GM21447 (cell line): Measurements from ENCODE around the gene PLA2G4D.

Source experiments
- ATAC-seq: cut with Tn5 transposase; IDR thresholded peaks from one replicate; pipeline ENCODE4 v1.9.1; 2021; ENCODE audit not compliant: unreplicated experiment

The PLA2G4D gene

DNA sequence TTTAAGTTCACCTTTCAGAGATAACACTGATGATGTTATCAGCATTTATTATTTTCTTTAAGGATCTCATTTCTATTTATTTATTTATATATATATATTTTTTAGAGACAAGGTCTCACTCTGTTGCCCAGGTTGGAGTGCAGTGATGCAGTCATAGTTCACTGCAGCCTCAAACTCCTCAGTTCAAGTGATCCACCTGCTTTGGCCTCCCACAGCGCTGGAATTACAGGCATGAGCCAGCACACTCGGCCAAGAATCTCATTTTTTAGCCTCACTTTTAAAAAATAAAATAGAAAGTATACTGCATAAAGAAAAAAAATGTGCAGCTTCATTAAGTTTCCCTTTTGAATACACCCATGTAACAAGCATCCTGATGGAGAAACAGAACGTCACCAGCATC, 35.6 kb downstream of the PLA2G4D start:
- no peak for ATAC-seq

DNA sequence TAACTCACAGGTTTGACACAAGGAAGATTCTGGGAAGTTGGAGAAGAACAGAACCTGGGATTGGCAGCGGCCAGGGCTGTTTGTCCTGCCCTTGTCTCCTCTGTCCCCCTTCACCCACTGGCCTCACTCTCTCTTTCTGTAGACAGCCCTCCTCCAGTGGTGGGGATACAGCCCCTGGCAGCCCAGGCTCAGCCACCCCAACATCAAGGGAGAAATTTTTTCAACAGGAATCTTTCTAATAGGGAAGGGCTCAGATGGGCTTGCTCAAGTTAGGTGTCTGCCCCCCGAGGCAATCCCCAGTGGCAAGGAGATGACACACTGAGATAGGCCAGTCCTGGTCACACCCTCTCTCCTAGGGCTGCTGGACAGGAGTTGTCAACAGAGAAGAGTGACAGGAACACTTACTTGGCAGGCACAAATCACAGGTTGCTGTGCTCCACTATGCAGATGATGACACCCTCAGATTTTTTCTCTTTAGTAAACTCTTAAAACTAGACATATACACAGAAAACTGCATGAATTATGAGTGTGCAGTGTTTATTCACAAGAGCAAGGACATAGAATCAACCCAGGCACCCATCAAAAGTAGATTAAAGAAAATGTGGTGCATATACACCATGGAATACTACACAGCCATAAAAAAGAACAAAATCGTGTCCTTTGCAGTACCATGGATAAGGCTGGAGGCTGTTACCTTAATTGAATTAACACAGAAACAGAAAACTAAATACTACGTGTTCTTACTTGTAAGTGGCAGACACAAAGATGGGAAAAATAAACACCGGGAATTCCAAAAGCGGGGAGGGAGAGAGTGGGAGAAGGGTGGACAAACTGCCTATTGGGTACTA, 36.3 kb downstream of the PLA2G4D start:
- ATAC-seq = no peak

- no peak for ATAC-seq
Measured at GRCh38 chr15:42056934-42057798, 37.2 kb downstream of the PLA2G4D start.

- ATAC-seq = no peak
Measured at GRCh38 chr15:42053914-42054313, 40.4 kb downstream of the PLA2G4D start.

- no peak for ATAC-seq
Measured at GRCh38 chr15:42053010-42053409, 41.4 kb downstream of the PLA2G4D start.

GRCh38 chr15:42050484-42051255, 43.7 kb downstream of the PLA2G4D start:
- no peak for ATAC-seq

DNA sequence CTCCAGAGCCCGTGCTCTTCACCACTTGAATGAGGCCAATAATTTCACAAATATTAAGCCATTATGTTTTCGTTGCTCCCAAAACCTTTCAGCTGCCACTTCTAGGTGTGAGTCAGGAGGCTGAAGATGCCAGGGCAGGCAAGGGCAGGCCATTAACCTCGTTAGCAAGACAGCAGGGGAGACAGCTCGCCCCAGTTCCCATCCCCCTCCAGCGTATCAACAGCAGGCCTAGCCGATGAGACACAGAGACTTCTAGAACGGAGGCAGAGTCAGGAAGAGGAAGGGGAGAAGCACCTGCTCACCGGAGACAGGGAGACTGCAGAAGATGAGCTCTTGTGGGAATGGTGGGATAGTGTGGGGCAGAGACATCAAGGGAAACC, 45.6 kb downstream of the PLA2G4D start:
- ATAC-seq = no peak

DNA sequence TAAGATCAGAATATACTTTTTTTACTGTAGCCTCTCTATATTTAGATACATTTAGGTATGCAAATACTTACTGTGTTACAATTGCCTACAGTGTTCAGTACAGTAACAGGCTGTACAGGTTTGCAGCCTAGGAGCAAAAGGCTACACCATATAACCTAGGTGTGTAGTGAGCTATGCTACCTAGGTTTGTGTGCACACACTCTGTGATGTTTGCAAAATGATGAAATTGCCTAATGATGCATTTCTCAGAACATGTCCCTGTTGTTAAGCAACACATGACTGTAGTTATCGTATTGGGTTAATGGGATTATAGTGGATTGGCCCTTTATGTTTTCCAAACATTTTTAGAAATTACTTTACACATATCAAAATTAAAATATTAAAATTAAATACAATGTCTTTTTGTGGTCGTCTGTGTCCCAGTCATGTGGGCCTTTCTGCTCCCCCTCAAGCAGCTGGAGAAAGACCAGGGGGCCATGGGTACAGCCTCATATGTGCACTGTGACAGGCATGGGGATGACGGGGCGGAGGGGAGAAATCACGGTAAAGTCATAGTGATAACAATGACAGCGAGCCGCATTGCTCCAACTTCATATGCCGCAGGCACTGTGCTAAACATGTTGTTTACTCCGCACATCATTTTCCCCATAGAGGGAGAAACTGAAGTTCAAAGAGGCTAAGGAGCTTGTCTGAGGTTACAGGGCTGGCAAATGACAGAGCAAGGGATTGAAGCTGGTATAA, 46.1 kb downstream of the PLA2G4D start:
- no peak for ATAC-seq

DNA sequence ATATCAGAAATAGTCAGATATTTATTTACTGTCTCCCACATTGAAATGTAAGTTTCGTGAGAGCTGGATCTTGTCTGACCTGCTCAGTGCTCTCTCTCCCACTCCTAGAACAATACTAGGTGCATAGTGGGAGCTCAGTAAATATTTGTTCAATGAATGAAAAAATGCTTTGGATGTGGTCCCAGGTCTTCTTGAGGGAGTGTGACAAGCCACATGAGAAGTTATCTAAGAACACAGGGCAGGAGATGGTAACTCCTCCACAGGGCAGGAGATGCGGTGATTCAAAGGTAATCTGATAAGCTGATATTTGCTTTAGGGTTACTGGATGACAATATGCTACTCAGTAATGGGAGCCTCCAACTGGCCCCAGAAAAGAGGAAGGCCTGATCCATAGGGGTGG, 47.8 kb downstream of the PLA2G4D start:
- no peak for ATAC-seq

- ATAC-seq = no peak
Measured at GRCh38 chr15:42045211-42045615, 49.1 kb downstream of the PLA2G4D start.

- no peak for ATAC-seq
Measured at GRCh38 chr15:42042602-42043400, 51.6 kb downstream of the PLA2G4D start.

DNA sequence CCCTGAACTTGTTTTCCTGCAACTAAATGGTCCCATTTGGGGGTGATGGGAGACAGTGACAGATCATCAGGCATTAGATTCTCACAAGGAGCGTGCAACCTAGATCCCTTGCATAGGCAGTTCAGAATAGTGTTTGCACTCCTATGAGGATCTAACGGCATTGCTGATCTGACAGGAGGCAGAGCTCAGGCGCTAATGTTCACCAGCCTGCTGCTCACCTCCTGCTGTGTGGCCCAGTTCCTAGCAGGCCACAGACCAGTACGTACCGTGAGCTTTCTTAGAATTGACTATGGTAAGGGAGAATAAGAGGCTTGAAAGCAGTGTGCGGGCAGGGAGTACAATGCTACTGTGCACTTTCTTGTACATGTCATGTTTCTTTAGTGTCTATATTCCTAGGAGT, 56.0 kb downstream of the PLA2G4D start:
- no peak for ATAC-seq

- no peak for ATAC-seq
Measured at GRCh38 chr15:42037656-42038055, 56.7 kb downstream of the PLA2G4D start.

GRCh38 chr15:42036966-42037365, 57.4 kb downstream of the PLA2G4D start:
- ATAC-seq = no peak

DNA sequence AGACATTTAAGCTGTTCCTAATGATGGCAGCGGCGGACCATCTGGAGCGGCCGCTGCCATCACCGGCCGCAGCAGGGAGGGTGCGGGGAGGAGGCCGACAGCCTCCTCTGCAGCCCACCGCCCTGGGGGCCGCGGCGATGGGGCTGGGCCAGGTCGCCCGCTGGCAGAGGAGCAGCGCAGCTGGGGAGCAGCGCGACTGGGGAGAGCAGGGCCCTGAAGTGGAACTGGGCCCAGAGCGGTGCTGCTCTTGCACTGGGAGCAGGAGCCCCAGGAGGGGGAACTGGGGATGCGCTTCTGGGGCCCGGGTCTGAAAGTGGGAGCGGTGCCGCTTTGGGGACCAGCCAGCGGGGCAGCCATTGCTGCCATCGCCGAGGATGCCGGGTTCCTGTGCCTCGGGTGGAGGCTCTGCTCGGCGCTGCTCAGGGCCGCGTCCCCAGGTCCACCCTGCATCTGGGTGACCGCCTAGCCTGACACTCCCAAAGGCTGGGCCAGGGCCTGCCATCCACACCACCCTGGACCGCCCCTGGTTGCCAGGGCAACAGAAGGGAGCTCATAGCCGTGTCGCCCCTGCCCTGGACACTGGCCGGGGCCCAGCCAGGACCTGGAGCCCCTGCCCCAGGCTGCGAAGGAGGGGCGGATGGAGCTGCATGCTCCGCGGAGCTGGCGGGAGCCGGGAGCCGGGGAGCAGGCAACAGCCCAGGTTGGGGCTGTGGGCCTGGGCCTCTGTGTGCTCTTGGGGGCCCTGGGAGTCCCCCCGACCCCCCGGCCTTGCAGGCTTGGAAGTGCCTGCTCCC, 58.1 kb downstream of the PLA2G4D start:
- ATAC-seq = no peak

DNA sequence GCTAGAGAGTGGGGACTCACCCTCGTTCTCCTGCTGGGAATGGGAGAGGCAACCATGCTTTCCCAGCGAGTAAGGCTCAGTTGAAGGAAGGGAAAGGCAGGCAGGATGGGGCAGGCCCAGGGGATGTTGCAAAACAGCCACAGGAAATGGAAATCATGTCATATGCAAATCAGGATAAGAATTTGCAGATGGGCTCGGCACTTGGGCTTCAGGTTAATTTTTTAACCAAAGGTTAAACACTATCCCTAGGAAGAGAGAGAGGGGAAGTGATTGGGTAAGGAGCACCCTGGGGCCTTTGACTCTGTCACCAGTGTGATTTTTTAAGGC, 59.0 kb downstream of the PLA2G4D start:
- ATAC-seq = peak; percentile 74

GRCh38 chr15:42034628-42035434, 59.5 kb downstream of the PLA2G4D start:
- peak; percentile 13 for ATAC-seq

DNA sequence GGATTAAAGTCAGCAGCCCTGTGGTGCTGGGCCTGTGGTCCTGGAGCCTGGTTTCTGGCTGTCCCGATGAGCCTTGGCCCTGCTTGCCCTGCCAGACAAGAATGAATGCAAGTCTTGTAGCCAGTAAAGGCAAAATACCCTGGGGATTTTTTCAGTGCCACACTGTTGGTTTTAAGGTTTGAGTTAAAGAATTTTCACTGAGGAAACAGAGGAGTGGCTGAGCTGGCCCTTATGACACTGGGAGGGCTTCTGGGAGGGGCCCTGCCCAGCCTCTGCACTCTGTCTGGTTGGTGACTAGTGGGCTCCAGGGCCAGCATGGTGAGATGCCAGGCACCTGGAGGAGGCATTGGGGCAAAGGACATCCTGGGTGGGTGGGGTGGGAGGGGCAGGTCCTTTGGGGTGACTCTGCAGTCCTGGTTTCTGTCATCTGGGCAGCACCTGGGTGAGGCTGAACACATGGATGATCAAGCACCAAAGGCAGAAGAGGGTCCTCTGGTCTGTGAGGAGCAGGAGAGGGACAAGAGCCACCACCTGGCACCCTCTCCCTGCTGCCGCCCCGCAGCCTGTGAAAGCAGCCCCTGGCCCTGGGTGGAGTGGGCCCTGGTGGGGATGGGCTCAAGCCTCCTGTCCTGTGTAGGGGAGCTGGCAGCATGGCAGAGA, 61.0 kb downstream of the PLA2G4D start:
- no peak for ATAC-seq
